OCI-LY1 (cell line): Measurements from ENCODE around the gene MX2.

Experiments
- H2AFZ ChIP-seq: fragments of 200-600 bp; sonication (generic), shearing (Covaris generic); 2 replicates; pipeline ENCODE4 v1.6.0; 2014; ENCODE audit warnings: antibody characterized with exemption, mild to moderate bottlenecking, low read length
- H3F3A ChIP-seq: fragments of 200-600 bp; sonication (generic), shearing (Covaris generic); 2 replicates; pipeline ENCODE4 v1.6.0; 2014; ENCODE audit warnings: mild to moderate bottlenecking, antibody characterized with exemption, low read length, moderate library complexity; ENCODE audit not compliant: insufficient read depth
- H3K27ac ChIP-seq: fragments of 200-600 bp; sonication (generic); 2 replicates; pipeline ENCODE4 v1.5.1; 2014; ENCODE audit warnings: low read length, mixed run types, mild to moderate bottlenecking, low read depth; ENCODE audit not compliant: poor library complexity, severe bottlenecking
- H3K27me3 ChIP-seq: fragments of 200-600 bp; sonication (generic); 2 replicates; pipeline ENCODE4 v1.6.0; 2014; ENCODE audit warnings: antibody characterized with exemption, mild to moderate bottlenecking, low read length, moderate library complexity; ENCODE audit not compliant: insufficient read depth
- H3K36me3 ChIP-seq: fragments of 200-600 bp; sonication (generic); 2 replicates; pipeline ENCODE4 v1.6.1; 2014; ENCODE audit warnings: mild to moderate bottlenecking, antibody characterized with exemption, low read length, moderate library complexity, mixed read lengths; ENCODE audit not compliant: insufficient read depth
- H3K4me1 ChIP-seq: fragments of 200-600 bp; sonication (generic); 2 replicates; pipeline ENCODE4 v1.5.1; 2014; ENCODE audit warnings: mild to moderate bottlenecking, low read length, moderate library complexity; ENCODE audit not compliant: insufficient read depth, severe bottlenecking
- H3K4me2 ChIP-seq: fragments of 200-600 bp; sonication (generic), shearing (Covaris generic); 2 replicates; pipeline ENCODE4 v1.6.1; 2014; ENCODE audit warnings: low read length
- H3K4me3 ChIP-seq: fragments of 200-600 bp; sonication (generic); 2 replicates; pipeline ENCODE4 v1.5.1; 2014; ENCODE audit warnings: low read length, low read depth, mild to moderate bottlenecking, mixed read lengths; ENCODE audit not compliant: poor library complexity, severe bottlenecking
- H3K79me2 ChIP-seq: fragments of 200-600 bp; shearing (Covaris generic); 2 replicates; pipeline ENCODE4 v1.6.1; 2016; ENCODE audit warnings: mixed run types, low read length, mixed read lengths; ENCODE audit not compliant: insufficient read depth
- H3K9ac ChIP-seq: fragments of 200-600 bp; sonication (generic), shearing (Covaris generic); 2 replicates; pipeline ENCODE4 v1.6.1; 2014; ENCODE audit warnings: mild to moderate bottlenecking, low read length, mixed read lengths
- H3K9me2 ChIP-seq: fragments of 200-600 bp; sonication (generic), shearing (Covaris generic); 2 replicates; pipeline ENCODE4 v1.6.1; 2014; ENCODE audit warnings: low read depth, mild to moderate bottlenecking, low read length, mixed read lengths
- H3K9me3 ChIP-seq: fragments of 200-600 bp; shearing (Covaris generic); 2 replicates; pipeline ENCODE4 v1.6.1; 2014; ENCODE audit warnings: low read length, mixed read lengths
- H4K20me1 ChIP-seq: fragments of 200-600 bp; sonication (generic), shearing (Covaris generic); 2 replicates; pipeline ENCODE4 v1.6.0; 2016; ENCODE audit warnings: mild to moderate bottlenecking, low read length; ENCODE audit not compliant: insufficient read depth
- CTCF ChIP-seq: fragments of 200-600 bp; sonication (generic), shearing (Covaris generic); IDR thresholded peaks from 2 replicates; pipeline ENCODE4 v1.5.1; 2017; ENCODE audit warnings: mild to moderate bottlenecking, antibody characterized with exemption, low read length, moderate library complexity, mixed read lengths
- EZH2 ChIP-seq: fragments of 200-600 bp; sonication (generic), shearing (Covaris generic); IDR thresholded peaks from 2 replicates; pipeline ENCODE4 v1.8.0; 2017; ENCODE audit warnings: borderline replicate concordance, mixed run types, mild to moderate bottlenecking, antibody characterized with exemption, low read length, moderate library complexity, mixed read lengths

Gene MX2

GRCh38 chr21:41402231-41402630, 40.4 kb downstream of the MX2 start:
- Histone ChIP-seq H3K9me2 (no peaks in the 10 kb centered on the region), H3K4me1 (no peaks in the 10 kb centered on the region), H3K79me2 (no peaks in the 10 kb centered on the region), H2AFZ (no peak overlapping the region), H3K36me3 (peaks cover 96% of the 10 kb centered on the region), H3K9me3 (no peaks in the 10 kb centered on the region), H3K4me2 (no peak overlapping the region), H3K27ac (no peak overlapping the region), H3F3A (no peaks in the 10 kb centered on the region), H3K9ac (no peak overlapping the region), H3K27me3 (no peaks in the 10 kb centered on the region), H3K4me3 (no peak overlapping the region), H4K20me1 (no peaks in the 10 kb centered on the region)
- no peak for TF ChIP-seq CTCF
- TF ChIP-seq EZH2: no peak

- Histone ChIP-seq H3F3A (no peaks in the 10 kb centered on the region), H3K27me3 (no peaks in the 10 kb centered on the region), H3K9me2 (no peaks in the 10 kb centered on the region), H3K4me2 (no peak overlapping the region), H4K20me1 (no peaks in the 10 kb centered on the region), H2AFZ (no peak overlapping the region), H3K4me3 (no peak overlapping the region), H3K9ac (no peak overlapping the region), H3K36me3 (peaks cover 96% of the 10 kb centered on the region), H3K27ac (no peak overlapping the region), H3K4me1 (no peaks in the 10 kb centered on the region), H3K9me3 (no peaks in the 10 kb centered on the region), H3K79me2 (no peaks in the 10 kb centered on the region)
- TF ChIP-seq CTCF (no peak), EZH2 (no peak)
These were observed 41.0 kb downstream of the MX2 start for GRCh38 chr21:41402796-41403195.

- no peak overlapping the region for H3K9ac ChIP-seq
- TF ChIP-seq CTCF: no peak
- no peak for TF ChIP-seq EZH2
- H2AFZ ChIP-seq: no peak overlapping the region
- H3K4me1 ChIP-seq: no peaks in the 10 kb centered on the region
- no peaks in the 10 kb centered on the region for H3K79me2 ChIP-seq
- no peaks in the 10 kb centered on the region for H3K9me3 ChIP-seq
- peaks cover 96% of the 10 kb centered on the region for H3K36me3 ChIP-seq
- H3F3A ChIP-seq: no peaks in the 10 kb centered on the region
- H3K27ac ChIP-seq: no peak overlapping the region
- no peaks in the 10 kb centered on the region for H3K9me2 ChIP-seq
- no peak overlapping the region for H3K4me3 ChIP-seq
- no peaks in the 10 kb centered on the region for H4K20me1 ChIP-seq
- H3K4me2 ChIP-seq: no peak overlapping the region
- no peaks in the 10 kb centered on the region for H3K27me3 ChIP-seq
These were observed 41.5 kb downstream of the MX2 start for GRCh38 chr21:41403331-41403730.
